Stimulated activated CD4-positive, alpha-beta T cell treated with anti-CD3 and anti-CD28 coated beads, Interleukin-4, amount 100 ng/mL, for 24 hours (primary cell): ENCODE measurements around the gene GBX1.

ENCODE experiments used
- DNase-seq: peaks from one replicate; pipeline ENCODE4 v3.0.0-alpha.2; 2020

Gene GBX1

DNA sequence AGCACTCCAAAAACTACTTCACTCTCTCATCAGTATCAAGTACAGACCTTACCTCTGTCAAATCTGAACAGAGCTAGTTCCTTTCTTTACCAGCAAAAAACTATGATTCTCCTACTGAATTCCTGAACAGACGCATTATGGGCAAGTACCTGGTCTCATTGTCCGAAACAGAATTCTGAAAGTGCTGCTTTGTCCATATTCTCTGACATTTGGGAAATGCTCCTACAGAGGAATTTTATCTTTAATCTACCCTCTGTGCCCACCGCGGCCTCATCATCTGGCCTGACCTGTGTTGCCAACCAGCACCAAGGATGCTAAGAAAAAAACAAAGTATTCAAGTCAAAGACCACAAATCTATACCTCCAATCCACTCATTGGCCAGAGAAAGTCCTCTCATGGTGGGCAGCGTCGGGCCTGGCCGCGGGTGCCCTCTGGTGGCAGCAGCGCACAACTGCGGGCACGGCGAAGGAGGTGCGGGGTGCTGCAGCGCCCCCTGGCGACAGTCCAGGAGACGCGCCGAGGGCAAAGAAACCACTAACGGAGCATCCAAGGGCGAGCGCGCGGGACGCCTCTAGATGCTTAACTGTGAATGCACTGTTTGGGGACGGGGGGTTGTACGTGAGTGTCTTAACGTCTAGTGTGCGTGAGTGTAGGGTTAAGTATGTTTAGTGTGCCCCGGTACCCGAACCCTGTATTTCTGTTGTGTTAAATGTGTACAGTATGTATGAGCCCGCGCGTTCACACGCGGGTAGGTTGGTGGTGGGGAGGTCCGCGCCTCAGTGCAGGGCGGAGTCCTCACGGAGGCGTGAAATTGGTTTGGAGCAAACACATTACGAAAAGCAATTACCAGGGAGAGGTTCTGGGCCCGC is 5.0 kb upstream of the GBX1 start:
- peak; percentile 80 for DNase-seq

DNA sequence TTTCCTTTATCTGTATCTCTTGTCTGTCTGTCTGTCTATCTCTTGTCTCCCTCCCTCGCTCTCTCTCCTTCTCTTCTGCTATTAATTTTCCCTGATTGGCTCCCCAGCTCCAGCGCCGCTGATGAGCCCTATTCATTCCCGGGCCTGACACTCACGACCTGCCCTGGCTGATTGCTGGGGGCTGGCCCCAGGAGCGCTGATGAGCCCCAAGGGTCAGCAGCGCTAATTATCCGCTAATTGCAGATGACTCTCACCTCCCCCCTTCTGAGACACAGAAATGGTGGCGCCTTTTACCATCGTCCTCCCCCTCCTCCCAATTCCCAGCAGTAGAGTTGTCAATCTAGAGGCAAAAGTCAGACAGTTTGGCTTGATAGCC is 1.3 kb upstream of the GBX1 start:
- no peak for DNase-seq

DNA sequence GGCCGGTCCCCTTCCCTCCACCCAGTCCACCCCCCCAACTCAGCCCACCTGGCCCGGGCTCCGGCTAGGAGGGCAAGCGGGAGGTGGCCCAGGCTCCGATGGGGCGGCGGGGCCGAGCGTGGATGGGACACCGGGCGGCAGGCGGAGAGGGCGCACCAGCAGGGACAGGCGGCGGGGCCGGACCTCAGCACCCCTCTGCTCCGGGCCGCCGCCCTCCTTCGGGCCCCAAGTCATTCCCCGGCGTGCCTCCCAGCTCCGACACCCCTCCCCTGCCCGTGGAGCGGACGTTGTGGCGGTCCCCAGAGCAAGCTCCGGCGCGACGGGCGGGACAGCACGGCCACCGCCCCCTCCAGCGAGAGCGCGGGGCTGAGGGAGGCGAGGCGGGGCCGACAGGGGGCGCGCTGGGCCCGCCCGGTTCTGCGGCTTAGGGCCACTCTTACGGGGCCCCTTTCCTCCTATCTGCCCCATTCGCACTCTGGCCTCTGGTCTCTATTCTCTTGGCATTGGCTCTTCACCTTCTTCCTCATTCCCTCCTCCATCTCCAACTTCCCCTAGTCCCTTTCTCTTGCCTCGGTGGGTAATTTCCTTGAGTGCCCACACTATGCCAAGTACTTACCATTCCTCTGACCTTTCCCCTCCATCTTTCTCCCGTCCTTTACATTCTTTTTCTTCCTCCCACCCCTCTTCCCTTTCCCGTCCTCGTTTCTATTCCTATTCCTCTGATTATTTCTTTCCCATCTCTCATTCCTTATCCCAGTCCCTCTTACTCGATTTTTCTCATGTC is 701 bp upstream of the GBX1 start:
- DNase-seq, result peak; percentile 58

DNA sequence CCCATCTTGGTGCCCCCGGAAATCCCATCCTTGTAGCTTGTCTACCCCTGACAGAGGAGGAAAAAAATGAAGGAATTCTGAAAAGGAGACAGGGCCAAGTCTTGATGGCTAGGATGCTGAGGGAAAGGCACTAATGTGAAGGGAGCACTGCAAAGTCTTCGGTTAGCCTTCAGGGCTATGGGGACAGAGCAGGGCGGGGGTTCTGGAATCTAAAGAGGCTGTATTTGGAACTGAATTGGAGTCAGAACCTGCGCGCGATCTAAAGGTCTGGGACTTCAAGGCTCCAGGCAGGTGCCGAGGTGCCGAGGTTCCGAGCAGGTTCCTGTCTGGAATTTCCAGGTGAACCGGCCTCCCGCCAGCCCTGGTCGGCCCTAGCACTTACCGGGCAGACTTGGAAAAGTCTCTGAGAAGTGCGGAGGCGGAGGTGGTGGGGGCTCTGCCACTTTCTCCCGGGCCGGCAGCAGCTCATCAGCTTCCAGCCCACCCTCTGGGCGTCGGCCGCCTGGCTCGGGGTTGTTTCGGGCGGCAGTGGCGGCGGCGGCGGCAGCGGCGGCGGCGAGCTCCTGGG is 781 bp downstream of the GBX1 start:
- no peak for DNase-seq

DNA sequence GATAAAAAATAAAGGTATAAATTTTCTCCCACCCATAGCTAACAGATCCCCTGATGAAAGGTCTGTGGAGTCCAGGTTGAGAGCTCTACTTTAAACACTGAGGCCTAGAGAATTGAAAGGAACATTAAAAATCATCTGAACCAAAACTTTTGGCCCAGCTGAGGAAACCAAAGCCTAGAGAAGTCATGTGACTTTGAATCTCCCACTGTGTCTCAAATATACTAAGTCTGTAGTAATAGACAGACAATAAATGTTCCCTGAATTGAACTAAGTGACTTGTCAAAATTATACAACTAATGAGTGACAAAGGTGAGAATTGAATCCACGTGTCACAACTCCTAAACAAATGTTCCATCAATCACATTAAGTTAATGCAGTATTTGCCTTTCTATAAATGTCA is 5.7 kb downstream of the GBX1 start:
- no peak for DNase-seq

DNA sequence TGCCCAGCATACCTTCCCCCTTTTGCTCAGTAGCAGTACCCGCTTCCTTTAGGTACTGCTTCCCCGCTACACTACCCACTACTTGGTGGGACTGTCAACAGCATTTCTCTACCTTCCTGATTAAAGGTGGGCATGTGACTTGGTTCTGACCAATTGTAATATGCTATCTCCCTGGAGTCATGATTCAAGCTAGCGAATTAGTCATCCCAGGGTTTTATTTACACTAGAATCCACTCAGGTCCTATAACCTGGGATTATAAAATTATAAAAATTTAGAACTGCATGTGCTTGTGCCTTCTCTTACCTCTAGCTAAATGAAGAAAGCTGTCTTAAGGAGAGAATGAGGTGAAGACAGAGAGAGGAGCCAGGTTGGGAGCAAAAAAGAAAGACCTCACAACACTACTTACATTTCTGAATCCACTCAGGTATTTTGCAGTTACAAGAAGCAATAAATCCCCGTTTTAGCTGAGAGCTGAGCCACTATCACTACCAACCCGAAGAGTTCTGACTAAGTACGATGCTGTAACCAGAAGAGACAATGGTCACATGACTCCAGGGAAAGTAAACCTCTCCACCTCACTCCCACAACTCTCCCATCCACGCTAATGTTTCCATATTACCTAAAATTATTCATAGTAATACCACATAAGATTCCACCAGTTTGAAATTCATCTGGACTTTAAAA is 9.7 kb downstream of the GBX1 start:
- no peak for DNase-seq

DNA sequence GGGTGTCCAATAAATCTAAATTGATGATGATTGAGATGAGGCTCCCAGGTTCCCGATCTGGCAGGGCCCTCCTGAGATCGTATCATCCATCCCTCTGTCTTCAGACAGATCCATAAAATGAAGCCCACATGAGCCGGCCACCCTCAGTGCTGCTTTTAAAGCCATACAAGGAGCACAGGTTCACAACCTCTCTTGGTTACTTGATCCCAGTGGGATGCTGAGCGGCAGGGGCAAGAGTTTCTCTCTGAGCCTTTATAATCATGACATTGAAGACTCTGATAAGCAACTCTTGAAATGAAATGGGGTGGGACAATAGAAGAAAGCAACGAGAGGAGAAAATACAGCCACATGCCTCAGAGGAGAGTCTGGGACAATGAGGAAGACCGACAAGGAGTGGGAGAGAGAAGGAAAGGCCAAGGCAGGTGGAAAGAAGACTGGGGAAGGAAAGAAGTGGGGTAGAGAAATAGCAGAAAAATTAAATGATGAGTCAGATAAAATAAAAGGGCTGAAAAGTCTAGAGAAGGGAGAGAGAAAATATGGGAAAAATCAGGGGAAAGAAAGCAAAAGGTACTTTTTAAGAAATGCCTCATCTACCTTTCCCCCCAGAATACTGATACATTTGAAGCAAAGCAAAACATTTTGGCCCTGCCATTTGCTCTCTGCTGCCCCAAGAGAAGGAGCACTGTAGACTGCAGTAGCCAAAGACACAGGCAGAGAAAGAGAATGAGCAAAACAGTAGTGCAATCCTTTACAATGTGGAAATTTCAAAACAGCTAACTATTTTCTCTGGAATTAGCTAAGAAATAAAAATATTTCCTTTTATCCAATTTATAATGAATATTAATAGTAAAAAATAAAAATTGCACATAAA is 14.6 kb downstream of the GBX1 start:
- DNase-seq, result no peak

DNA sequence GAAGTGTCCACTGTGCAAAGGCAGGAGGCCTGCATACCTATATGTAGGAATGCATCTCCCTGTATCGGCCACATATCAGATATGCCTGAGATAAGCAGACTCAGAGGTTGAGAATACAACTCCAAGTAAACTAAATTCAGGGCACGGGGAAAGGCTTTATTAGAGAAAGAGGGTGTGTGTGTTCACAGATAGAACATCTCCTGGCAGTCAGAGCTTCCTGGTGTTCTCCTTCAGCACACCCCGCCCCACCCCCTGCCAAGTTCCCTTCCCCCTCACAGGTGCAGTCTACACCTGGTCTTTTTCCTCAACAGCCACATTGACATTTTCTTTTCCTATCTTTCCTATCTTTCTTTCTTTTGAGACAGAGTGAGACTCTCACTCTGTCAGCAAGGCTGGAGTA is 17.1 kb downstream of the GBX1 start:
- DNase-seq, result no peak

DNA sequence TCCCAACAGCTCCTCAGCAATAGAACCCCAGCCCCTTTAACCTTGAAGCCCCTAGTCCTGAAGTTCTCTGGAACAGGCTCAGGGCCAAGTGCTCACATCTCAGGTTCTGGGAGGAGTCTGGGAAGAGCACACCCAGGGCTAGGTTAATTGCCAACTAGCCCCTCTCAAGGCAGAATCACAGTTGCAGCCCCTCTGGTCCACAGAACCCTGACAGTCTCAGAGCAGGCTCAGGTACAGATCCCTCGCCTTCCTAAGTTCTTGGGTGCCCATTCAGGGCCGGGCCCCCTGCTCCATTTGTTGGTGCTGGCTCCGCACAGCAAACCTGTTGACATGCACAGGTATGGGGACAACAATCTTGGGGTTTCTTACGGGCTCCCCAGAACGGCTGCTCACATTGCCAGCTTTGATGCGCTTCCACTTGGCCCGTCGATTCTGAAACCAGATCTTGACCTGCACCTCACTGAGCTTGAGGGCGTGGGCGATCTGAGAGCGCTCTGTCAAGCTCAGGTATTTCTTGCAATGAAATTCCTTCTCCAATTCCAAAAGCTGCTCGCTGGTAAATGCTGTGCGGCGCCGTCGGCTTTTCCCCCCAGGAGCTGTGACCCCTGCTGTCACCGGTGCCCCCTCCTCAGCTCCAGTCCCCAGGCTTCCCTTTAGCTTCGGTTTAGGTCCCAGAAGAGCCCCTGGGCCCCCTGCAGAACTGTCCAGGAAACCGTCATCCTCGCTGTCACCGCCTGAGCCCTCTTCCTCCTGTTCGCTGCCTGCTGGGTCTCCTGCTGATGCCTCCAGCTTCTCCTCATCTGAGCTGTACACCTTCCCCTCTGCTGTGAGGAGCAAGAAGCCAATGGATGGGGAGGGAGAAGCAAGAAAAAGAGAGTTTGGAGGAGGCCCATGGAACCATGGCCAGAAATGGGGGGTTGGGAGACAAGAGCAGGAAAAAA is 18.9 kb downstream of the GBX1 start:
- DNase-seq, result no peak

DNA sequence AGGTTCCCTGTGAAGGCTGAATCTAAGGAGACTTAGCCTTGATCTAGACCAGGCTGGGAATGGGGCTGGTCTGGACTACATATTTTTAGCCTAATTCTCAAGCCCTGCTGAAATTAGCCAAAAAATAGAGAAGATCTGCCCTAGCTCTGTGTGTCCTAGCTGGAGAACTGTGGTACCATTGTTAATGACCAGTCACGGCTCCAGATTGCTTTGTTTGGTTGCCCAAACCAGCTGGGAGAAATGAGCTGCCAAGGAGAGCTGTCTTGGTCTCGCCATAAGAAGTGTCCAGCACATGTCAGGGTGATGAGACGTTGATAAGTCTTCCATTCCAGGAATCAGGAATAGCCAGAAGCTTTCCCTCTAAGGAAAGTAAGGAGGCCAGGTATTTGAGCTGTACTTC is 20.7 kb downstream of the GBX1 start:
- DNase-seq, result no peak

DNA sequence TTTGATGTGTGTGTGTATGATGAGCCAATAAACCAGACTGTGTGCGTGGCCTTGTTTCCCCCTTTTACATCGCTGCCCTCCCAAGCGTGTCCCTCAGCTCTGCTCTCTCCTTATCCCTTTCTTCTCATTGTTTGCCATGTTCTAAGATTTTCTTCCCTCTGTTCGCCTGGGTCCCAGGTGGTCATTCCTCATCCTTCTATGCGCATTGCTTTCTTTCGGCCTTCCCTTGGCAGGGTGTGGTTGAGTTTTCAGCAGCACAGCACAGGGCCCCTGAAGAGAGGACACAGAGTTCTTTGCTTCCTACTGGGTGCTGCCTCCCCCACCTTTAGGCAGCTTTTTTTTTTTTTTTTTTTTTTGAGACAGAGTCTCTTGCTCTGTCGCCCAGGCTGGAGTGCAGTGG is 23.1 kb downstream of the GBX1 start:
- DNase-seq, result no peak

DNA sequence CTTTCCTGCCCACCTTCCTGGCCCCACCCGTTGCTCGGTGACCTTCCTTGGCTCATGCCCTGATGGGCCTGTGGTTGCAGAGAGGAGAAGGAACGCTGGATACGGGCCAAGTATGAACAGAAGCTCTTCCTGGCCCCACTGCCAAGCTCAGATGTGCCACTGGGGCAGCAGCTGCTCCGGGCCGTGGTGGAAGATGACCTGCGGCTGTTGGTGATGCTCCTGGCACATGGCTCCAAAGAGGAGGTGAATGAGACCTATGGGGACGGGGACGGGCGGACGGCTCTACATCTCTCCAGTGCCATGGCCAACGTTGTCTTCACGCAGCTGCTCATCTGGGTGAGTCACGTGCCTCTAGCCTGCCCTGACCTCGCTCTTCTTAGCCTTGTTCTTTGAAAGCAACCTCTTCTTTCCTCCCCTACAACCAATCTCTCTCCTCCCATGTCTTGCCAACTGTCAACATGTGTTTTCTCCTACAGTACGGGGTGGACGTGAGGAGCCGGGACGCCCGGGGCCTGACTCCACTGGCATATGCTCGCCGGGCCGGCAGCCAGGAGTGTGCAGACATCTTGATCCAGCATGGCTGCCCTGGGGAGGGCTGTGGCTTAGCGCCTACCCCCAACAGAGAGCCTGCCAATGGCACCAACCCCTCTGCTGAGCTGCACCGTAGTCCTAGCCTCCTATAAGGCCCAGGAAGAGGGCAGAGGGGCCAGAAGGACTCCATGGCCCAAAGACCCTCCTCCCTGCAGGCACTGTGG is 24.1 kb downstream of the GBX1 start:
- DNase-seq, result no peak

DNA sequence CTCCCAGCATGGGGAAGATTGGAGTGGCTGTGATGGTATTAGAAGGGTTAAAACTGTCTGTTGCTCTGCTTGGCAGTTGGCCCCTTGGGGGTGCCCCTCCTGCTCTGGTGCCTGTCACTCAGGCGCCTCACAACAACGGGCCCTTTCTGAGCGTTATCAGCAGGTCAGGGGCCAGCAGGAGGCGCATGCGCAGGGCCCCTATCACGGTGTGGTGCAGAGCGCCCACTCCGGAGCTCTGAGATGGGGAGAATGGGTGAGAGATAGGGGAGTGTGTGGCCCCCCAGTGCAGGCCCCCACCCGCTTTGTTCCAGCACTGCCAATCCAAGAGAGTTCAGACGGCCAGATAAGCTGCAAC is 24.8 kb downstream of the GBX1 start:
- no peak for DNase-seq

DNA sequence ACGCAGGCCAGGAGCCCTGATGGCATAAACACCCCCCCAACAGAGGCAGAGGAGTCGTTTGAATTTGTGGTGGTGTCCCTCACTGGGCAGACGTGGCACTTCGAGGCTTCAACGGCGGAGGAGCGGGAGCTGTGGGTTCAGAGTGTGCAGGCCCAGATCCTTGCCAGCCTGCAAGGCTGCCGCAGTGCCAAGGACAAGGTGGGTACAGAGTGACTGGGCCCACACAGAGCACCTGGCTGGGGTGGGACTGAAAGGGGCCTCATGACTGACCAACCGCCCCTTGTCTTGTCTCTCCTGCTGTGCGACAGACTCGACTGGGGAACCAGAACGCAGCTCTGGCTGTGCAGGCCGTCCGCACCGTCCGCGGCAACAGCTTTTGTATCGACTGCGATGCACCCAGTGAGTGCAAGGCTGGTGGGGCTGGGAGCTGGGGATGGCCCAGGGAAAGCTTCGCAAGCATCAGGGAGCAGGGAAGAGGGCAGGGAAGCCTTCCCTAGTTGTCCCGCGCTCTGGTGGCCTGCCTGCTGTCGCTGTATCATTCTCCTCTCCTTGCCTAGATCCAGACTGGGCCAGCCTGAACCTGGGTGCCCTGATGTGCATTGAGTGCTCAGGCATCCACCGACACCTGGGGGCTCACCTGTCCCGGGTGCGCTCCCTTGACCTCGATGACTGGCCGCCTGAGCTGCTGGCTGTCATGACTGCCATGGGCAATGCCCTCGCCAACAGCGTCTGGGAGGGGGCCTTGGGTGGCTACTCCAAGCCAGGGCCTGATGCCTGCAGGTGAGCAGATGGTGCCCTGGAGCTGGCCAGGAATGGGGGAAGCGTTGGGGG is 25.4 kb downstream of the GBX1 start:
- no peak for DNase-seq

DNA sequence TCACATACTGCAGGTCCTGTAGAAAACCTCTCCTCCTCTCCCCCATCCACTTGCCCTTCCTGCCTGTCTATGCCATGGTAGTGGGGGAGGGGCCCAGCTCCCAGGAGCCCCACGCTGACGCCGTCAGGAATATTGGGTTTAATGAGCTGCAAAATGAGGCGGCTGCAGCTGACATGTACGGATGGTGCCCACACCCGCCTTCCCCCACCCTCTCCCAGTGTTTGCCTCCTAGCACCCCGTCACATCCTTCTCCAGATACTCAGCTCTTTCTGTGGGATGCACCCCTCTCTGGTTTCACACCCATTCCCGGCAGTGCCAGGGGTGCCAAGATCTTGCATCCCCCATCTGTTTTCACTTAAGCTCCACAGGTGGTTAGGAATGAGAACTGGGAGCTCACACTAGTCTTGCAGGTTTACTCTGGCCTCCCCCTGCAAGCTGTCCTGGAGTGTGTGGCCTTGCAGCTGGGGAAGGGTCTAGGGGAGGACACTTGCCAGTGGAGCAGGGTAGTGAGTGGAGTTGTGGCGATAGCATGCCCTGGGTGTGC is 26.1 kb downstream of the GBX1 start:
- DNase-seq, result no peak

DNA sequence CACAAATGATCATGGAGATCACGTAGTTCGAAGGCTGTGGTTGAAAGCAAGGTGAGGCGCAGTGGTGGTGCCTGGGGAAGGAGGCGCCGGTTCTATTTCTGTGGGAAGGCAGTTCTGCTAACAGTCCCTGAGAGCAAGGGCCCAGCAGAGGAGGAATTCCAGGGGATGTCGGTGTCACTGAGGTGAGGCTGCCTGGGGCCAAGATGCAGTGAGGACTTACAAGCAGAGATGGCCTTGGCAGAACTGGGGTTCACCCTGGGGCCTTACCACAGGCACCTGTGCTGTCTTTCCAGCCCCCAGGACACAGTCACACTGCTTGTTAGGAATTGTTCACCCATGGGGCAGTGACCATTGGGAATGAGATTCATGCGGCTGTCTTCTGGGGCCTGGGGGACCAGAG is 26.7 kb downstream of the GBX1 start:
- no peak for DNase-seq

DNA sequence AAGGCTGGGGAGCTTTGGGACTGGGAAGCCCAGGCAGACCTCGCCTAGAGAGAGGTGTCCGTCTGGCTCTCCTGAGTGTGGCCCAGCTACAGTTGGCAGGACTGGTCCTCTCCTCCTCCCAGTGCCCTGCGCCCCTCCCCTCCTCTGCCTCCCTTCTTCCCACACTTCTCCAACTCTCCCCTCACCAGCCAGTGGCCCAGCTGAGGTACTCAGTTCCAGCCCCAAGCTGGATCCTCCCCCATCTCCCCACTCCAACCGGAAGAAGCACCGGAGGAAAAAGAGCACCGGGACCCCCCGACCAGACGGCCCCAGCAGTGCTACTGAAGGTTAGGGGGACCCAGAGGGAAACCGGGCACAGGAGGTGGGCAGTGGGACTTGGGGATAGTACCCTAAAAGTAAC is 27.7 kb downstream of the GBX1 start:
- DNase-seq, result no peak

DNA sequence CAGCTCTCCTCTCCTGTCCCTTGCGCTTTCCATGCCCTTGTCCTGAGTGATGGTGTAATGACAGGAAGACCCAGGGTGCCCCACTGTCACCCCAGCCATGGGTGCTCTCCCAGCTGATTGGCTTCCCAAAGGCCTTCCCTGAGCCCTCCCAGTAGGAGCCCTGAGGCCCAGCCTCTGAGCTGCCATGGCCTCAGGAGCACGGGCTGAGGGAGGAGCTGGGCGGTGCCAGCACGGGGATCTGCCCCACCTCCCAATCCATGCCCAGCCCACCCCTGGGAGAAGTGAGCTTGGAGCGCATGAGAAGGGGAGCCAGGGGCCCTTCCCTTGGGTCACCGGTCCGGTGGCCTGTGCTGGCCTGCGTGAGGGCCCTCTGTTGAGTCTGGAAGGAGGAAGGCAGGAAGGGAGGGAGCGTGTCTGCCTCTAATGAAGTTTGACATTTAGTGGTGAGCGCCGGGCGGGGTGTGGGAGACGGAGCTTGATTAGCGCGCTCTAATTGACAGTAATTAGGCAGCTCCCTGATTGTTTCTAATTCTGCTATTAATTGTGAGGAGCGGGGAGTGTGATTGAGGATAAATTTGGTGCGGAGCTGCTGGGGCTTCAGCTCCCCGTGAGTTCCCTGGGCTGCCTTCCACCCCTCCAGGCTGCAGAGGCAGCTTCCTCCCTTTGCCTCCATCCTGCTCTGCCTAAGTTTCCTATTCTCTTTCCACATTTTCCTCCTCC is 28.3 kb downstream of the GBX1 start:
- DNase-seq, result no peak
